Body of pancreas (tissue), 4 donors: Measurements from ENCODE around the gene CMTM5. TPM values are rescaled to one million over a fixed set of nuclear protein-coding genes. Genes with fewer than 3 reads are reported as not detected.

Experiments
- ATAC-seq: fragments of 150-250 bp; one replicate; pipeline ENCODE4 v1.9.1; 2016
- DNase-seq, 4 donors: peaks; one replicate each; pipeline ENCODE4 v3.0.0-alpha.2; 2019
- H3K27ac ChIP-seq, 4 donors: fragments of 200-600 bp; sonication (generic); 1 replicate in 3 of 4; 2 replicates in 1 of 4; pipeline versions ENCODE4 v1.5.1 to v1.6.1; 2016 to 2019; ENCODE audit warnings: mild to moderate bottlenecking in 1 of 4, mixed read lengths in 1 of 4, moderate library complexity in 1 of 4
- H3K27me3 ChIP-seq, 2 donors: fragments of 200-600 bp; sonication (generic); one replicate each; pipeline ENCODE4 v1.6.0; 2016; ENCODE audit warnings: mild to moderate bottlenecking in 1 of 2
- H3K36me3 ChIP-seq, 2 donors: fragments of 200-600 bp; sonication (generic); replicated peaks in 1 of 2; 2 replicates each; pipeline ENCODE4 v1.5.1; 2016; ENCODE audit warnings: low read depth in 2 of 2; ENCODE audit not compliant: insufficient read depth in 1 of 2
- H3K4me1 ChIP-seq: fragments of 200-600 bp; sonication (generic); one replicate; pipeline ENCODE4 v1.6.0; 2016
- H3K4me3 ChIP-seq, 2 donors: fragments of 200-600 bp; sonication (generic); 1 replicate in 1 of 2; 2 replicates in 1 of 2; pipeline ENCODE4 v1.5.1; 2016 to 2019
- H3K9me3 ChIP-seq, 3 donors: fragments of 200-600 bp; sonication (generic); 1 replicate in 2 of 3; 2 replicates in 1 of 3; pipeline ENCODE4 v1.5.1; 2016
- POLR2A ChIP-seq, 3 donors: fragments of 450-650 bp; IDR thresholded peaks; one replicate each; pipeline ENCODE4 v1.6.1; 2016; ENCODE audit warnings: antibody characterized with exemption in 3 of 3, mild to moderate bottlenecking in 2 of 3
- WGBS, 2 donors: methylation state at CpG; one replicate each; pipeline ENCODE4 v1.1.5; 2017; 5-methylcytosine and 5-hydroxymethylcytosine counted together
- intact Hi-C: fragments of 100-400 bp; cut with DNase I; formaldehyde crosslinking; loops from one replicate; pipeline ENCODE4 v1.15.1; 2023
- total RNA-seq, 2 donors: library from RNA; depleted of rRNA; stranded (reverse); fragments of >200 nt; gene quantifications; one replicate each; pipeline ENCODE4 v1.1.0, GENCODE V29; 2016
- TF ChIP-seq, protein P1 (sequence below), 7 experiments: fragments of 450-650 bp in 4 of 7; fragments of 200-600 bp in 3 of 7; sonication (generic) in 3 of 7; IDR thresholded peaks; one replicate each; pipeline ENCODE4 v1.5.1; 2016 to 2019; ENCODE audit warnings: antibody characterized with exemption in 7 of 7

The CMTM5 gene
- total RNA-seq, 2 donors from 2014 or later = not detected

DNA sequence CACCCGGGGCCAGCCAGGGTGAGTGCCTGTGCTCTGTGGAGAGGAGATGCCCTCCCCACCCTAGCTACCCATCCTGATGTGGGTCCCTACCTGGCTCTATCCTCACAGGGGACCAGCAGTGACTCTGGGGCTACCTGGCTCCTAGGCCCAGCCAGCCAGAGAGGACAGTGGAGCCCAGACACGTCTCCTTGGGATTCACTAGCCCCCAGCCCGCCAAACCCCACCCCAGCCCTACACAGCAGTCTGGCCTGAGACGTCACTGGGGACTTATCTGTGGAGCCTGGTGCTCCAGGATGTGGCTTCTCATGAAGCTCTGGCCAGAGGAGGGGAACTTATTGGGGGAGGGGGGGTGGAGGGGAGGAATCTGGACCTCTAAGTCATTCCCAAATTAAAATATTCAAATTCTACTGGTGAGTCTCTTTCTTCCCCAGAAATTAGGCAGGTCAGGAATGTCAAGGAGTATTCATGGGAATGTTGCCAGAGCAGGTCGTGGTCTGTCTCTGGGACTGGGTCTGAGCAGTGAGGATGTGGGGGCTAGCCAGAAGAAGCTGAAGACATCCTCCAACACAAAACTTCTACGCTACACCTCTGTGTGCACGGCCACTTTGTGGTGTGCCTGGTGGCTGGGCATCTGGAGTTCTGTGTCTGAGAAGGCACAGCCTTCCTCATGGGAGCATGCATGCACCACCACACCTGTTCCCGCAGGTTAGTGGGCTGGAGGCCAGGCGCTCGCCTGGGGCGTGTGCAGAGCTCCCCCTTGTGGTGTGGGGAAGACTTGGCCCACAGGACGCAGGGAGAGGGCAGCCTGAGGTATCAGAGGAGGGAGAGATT, 2.7 kb downstream of the CMTM5 start:
- no peaks in the 10 kb centered on the region for H3K9me3 ChIP-seq
- WGBS, 2 donors = 19 to 45% methylated on average over 7 to 12 of the region's 12 CpGs
- peak; percentile 91 to 94 (median 92) for DNase-seq
- no peaks in the 10 kb centered on the region for H3K36me3 ChIP-seq
- H3K27ac ChIP-seq = no peak overlapping the region
- intact Hi-C loops = loop anchor here (10.0 kb wide), 1 partner anchor 115 kb away; no protein-coding TSS in a partner anchor
- peaks cover 6% of the 10 kb centered on the region for H3K4me1 ChIP-seq
- no peaks in the 10 kb centered on the region for H3K27me3 ChIP-seq
- peak; percentile 99 for ATAC-seq
- no peak for TF ChIP-seq POLR2A (IDR thresholded peaks at IDR 0.05)
- TF ChIP-seq, protein P1, sequence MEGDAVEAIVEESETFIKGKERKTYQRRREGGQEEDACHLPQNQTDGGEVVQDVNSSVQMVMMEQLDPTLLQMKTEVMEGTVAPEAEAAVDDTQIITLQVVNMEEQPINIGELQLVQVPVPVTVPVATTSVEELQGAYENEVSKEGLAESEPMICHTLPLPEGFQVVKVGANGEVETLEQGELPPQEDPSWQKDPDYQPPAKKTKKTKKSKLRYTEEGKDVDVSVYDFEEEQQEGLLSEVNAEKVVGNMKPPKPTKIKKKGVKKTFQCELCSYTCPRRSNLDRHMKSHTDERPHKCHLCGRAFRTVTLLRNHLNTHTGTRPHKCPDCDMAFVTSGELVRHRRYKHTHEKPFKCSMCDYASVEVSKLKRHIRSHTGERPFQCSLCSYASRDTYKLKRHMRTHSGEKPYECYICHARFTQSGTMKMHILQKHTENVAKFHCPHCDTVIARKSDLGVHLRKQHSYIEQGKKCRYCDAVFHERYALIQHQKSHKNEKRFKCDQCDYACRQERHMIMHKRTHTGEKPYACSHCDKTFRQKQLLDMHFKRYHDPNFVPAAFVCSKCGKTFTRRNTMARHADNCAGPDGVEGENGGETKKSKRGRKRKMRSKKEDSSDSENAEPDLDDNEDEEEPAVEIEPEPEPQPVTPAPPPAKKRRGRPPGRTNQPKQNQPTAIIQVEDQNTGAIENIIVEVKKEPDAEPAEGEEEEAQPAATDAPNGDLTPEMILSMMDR (IDR thresholded peaks at IDR 0.05) = peak; percentile 84 to 99 (median 97)
- H3K4me3 ChIP-seq = no peak overlapping the region

DNA sequence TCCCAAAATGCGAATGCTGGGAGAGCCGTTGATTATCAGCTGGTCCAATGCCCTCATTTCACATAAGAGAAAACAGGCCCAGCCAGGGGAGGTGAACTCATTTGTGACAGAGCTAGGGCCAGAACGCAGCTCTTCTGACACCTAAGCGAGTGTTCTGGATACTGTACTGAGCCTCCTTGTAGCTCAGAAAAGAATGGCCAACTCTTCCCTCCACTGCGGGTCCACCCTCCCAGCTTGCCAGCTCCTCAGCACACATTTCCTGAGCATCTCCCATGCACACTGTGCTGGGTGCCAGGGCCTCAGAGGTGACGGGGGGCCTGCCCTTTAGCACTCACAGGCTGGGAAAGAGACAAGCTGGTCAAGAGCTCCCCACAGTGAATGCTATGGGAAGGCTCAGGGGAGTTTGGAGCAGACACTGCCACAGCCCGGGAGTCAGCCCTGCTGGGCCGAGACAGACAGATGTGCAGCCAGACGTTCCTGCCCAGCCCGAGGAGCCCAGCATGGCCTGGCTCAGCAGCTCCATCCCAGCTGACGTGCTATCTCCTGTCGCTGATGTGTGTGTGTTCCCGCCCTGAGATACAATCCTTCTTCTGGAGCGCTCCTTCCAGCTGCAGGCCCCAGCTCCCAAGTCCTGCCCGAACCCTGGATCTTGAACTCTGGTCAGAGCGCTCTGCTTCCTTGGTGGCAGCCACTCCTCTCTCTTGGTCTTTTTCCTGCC, 3.5 kb downstream of the CMTM5 start:
- Histone ChIP-seq H3K4me1 (peaks cover 8% of the 10 kb centered on the region), H3K4me3 (no peak overlapping the region), H3K36me3 (no peaks in the 10 kb centered on the region), H3K9me3 (no peaks in the 10 kb centered on the region), H3K27me3 (no peaks in the 10 kb centered on the region), H3K27ac (no peak overlapping the region)
- no peak for TF ChIP-seq POLR2A (IDR thresholded peaks at IDR 0.05)
- TF ChIP-seq, protein P1 (IDR thresholded peaks at IDR 0.05) = no peak
- ATAC-seq (peak; percentile 1), DNase-seq (no peak)
- intact Hi-C loops = no loop called here
- 47 to 64% methylated on average over 9 to 16 of the region's 16 CpGs for WGBS, 2 donors

DNA sequence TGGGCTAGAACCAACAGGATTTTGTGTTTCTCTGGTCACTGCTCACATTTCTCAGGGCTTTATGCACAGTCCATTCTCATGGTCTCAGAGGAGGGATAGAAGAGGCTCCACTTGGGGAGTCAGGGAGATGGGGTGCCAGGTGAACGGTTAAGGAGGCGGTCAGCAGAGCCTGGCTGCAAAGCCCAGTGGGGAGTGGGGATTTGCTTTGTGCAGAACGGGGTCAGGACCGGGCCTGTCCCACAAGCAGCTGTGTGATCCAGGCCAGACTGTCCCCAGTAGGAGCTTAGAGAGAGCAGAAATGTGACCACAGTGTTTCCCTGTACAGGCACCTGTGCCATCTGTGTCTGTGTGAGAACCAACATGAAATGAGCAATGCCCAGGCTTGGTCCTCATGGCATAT, 4.1 kb downstream of the CMTM5 start:
- Histone ChIP-seq H3K4me3 (no peak overlapping the region), H3K27me3 (no peaks in the 10 kb centered on the region), H3K36me3 (no peaks in the 10 kb centered on the region), H3K9me3 (no peaks in the 10 kb centered on the region), H3K27ac (no peak overlapping the region), H3K4me1 (peaks cover 15% of the 10 kb centered on the region)
- ATAC-seq (no peak), DNase-seq (no peak)
- TF ChIP-seq POLR2A (IDR thresholded peaks at IDR 0.05) = no peak
- TF ChIP-seq, protein P1 (IDR thresholded peaks at IDR 0.05) = no peak
- intact Hi-C loops = no loop called here
- WGBS, 2 donors = 77 to 84% methylated on average over 4 of the region's 4 CpGs

DNA sequence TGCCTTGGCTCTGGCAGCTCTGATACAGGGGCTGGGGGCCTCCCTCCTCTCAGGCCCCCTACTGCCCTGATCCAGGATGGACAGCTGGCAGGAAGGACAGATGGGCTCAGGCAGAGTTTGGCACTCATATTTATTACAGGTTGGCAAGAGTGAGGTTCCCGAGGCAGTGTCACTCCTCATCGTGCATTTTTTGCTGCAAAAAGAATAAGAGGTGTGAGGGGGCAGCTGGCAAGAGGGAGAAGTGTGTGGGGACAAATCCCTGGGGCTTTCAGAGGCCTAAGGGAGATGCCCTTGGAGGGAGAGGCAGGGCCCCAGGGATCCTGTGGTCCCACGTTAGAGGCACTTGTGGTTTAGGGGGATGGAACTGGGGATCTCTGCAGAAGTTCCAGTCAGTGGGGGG, 5.0 kb downstream of the CMTM5 start:
- TF ChIP-seq, protein P1 (IDR thresholded peaks at IDR 0.05) = no peak
- TF ChIP-seq POLR2A (IDR thresholded peaks at IDR 0.05) = no peak
- ATAC-seq (no peak), DNase-seq (no peak)
- WGBS, 2 donors = 50 to 58% methylated on average over 3 of the region's 3 CpGs
- no peaks in the 10 kb centered on the region for H3K36me3 ChIP-seq
- intact Hi-C loops = no loop called here
- H3K9me3 ChIP-seq = no peaks in the 10 kb centered on the region
- no peak overlapping the region for H3K4me3 ChIP-seq
- H3K27me3 ChIP-seq = no peaks in the 10 kb centered on the region
- H3K4me1 ChIP-seq = peaks cover 20% of the 10 kb centered on the region
- H3K27ac ChIP-seq = no peak overlapping the region
